ENCODE measurements around the gene ARID1A. TPM values are rescaled to one million over a fixed set of nuclear protein-coding genes. Genes with fewer than 3 reads are reported as not detected.

The ARID1A gene
- total RNA-seq, 4 donors from 2014 or later, result 16.7 to 119 (median 41.2) TPM

GRCh38 chr1:26789931-26790330, 94.1 kb downstream of the ARID1A start:
- Histone ChIP-seq H3K27ac (no peak overlapping the region), H3K4me3 (no peak overlapping the region), H3K27me3 (no peaks in the 10 kb centered on the region), H3K9me3 (no peaks in the 10 kb centered on the region), H3K36me3 (no peaks in the 10 kb centered on the region), H3K4me1 (peaks cover 5 to 6% of the 10 kb centered on the region in 2 donors)
- no peak for DNase-seq
- TF ChIP-seq POLR2A (IDR thresholded peaks at IDR 0.05) (no peak), CTCF (IDR thresholded peaks at IDR 0.05) (no peak)
- intact Hi-C loops (cut with DNase I; ENCODE audit: low total_unique reads), result loop anchor here (2.0 to 10.0 kb wide), 3 partner anchors 93 to 285 kb away; partner anchors contain the start of gene ARID1A

GRCh38 chr1:26790551-26790953, 94.7 kb downstream of the ARID1A start:
- H3K27ac ChIP-seq, result no peak overlapping the region
- no peaks in the 10 kb centered on the region for H3K36me3 ChIP-seq
- DNase-seq, result no peak
- no peaks in the 10 kb centered on the region for H3K27me3 ChIP-seq
- H3K9me3 ChIP-seq, result no peaks in the 10 kb centered on the region
- peaks cover 5 to 6% of the 10 kb centered on the region in 2 donors for H3K4me1 ChIP-seq
- TF ChIP-seq CTCF (IDR thresholded peaks at IDR 0.05) (no peak), POLR2A (IDR thresholded peaks at IDR 0.05) (no peak)
- intact Hi-C loops (cut with DNase I; ENCODE audit: low total_unique reads), result no loop called here
- no peak overlapping the region for H3K4me3 ChIP-seq

- Histone ChIP-seq H3K27ac (no peak overlapping the region), H3K36me3 (no peaks in the 10 kb centered on the region), H3K9me3 (no peaks in the 10 kb centered on the region), H3K27me3 (no peaks in the 10 kb centered on the region), H3K4me1 (peaks cover 0 to 6% of the 10 kb centered on the region in 2 donors), H3K4me3 (no peak overlapping the region)
- no peak for DNase-seq
- intact Hi-C loops (cut with DNase I; ENCODE audit: low total_unique reads), result no loop called here
- no peak for TF ChIP-seq POLR2A (IDR thresholded peaks at IDR 0.05)
- no peak for TF ChIP-seq CTCF (IDR thresholded peaks at IDR 0.05)
Measured at GRCh38 chr1:26791148-26791547, 95.3 kb downstream of the ARID1A start.

GRCh38 chr1:26791626-26792025, 95.8 kb downstream of the ARID1A start:
- intact Hi-C loops (cut with DNase I; ENCODE audit: low total_unique reads), result no loop called here
- no peak for DNase-seq

GRCh38 chr1:26792924-26793323, 97.1 kb downstream of the ARID1A start:
- Histone ChIP-seq H3K36me3 (no peaks in the 10 kb centered on the region), H3K27me3 (no peaks in the 10 kb centered on the region), H3K4me1 (no peaks in the 10 kb centered on the region), H3K4me3 (no peak overlapping the region), H3K9me3 (no peaks in the 10 kb centered on the region), H3K27ac (no peak overlapping the region)
- intact Hi-C loops (cut with DNase I; ENCODE audit: low total_unique reads), result no loop called here
- TF ChIP-seq POLR2A (IDR thresholded peaks at IDR 0.05), result no peak
- TF ChIP-seq CTCF (IDR thresholded peaks at IDR 0.05), result no peak
- DNase-seq, result no peak

More at GRCh38 chr1:26791626-26792025, 95.8 kb downstream of the ARID1A start:
- Histone ChIP-seq H3K36me3 (no peaks in the 10 kb centered on the region), H3K27me3 (no peaks in the 10 kb centered on the region), H3K4me3 (no peak overlapping the region), H3K9me3 (no peaks in the 10 kb centered on the region), H3K27ac (no peak overlapping the region), H3K4me1 (peaks cover 0 to 1% of the 10 kb centered on the region in 2 donors)
- TF ChIP-seq POLR2A (IDR thresholded peaks at IDR 0.05), result no peak
- TF ChIP-seq CTCF (IDR thresholded peaks at IDR 0.05), result no peak

Measured in uterus (tissue), 4 donors.